Thyroid gland (tissue), 4 donors: Measurements from ENCODE around the gene PRR5. TPM values are rescaled to one million over a fixed set of nuclear protein-coding genes. Genes with fewer than 3 reads are reported as not detected.

Source experiments
- DNase-seq, 2 donors: peaks; one replicate each; pipeline ENCODE4 v3.0.0-alpha.2; 2019
- H3K27ac ChIP-seq, 3 donors: fragments of 200-600 bp; sonication (generic); 1 replicate in 2 of 3; 2 replicates in 1 of 3; pipeline ENCODE4 v1.5.1; 2016 to 2019; ENCODE audit warnings: mild to moderate bottlenecking in 1 of 3, moderate library complexity in 1 of 3
- H3K27me3 ChIP-seq: fragments of 200-600 bp; sonication (generic); one replicate; pipeline ENCODE4 v1.5.1; 2019
- H3K36me3 ChIP-seq, 2 donors: fragments of 200-600 bp; sonication (generic); one replicate each; pipeline ENCODE4 v1.5.1; 2016 to 2019
- H3K4me1 ChIP-seq, 2 donors: fragments of 200-600 bp; sonication (generic); one replicate each; pipeline ENCODE4 v1.5.1; 2017 to 2019
- H3K4me3 ChIP-seq, 3 donors: fragments of 200-600 bp; sonication (generic); replicated peaks in 1 of 3; 1 replicate in 2 of 3; 2 replicates in 1 of 3; pipeline ENCODE4 v1.5.1; 2016; ENCODE audit warnings: mild to moderate bottlenecking in 1 of 3
- H3K9me3 ChIP-seq: fragments of 200-600 bp; sonication (generic); one replicate; pipeline ENCODE4 v1.5.1; 2017
- POLR2A ChIP-seq, 2 donors: fragments of 450-650 bp; IDR thresholded peaks; one replicate each; pipeline ENCODE4 v1.6.1; 2017; ENCODE audit warnings: antibody characterized with exemption in 2 of 2, mild to moderate bottlenecking in 2 of 2, moderate library complexity in 1 of 2
- WGBS, 2 donors: methylation state at CpG; one replicate each; pipeline ENCODE4 v1.1.5; 2017; 5-methylcytosine and 5-hydroxymethylcytosine counted together
- intact Hi-C: fragments of 100-400 bp; cut with DNase I; formaldehyde crosslinking; loops from one replicate; pipeline ENCODE4 v1.15.1; 2023
- total RNA-seq, 4 donors: library from RNA; depleted of rRNA; stranded (reverse); fragments of >200 nt; gene quantifications; one replicate each; pipeline ENCODE4 v1.2.3, GENCODE V29; 2016
- TF ChIP-seq, protein P1 (sequence below), 6 experiments: fragments of 200-600 bp in 3 of 6; fragments of 450-650 bp in 3 of 6; sonication (generic) in 3 of 6; IDR thresholded peaks; one replicate each; pipeline ENCODE4 v1.5.1; 2016 to 2019; ENCODE audit warnings: antibody characterized with exemption in 6 of 6, mild to moderate bottlenecking in 2 of 6, inconsistent platforms in 1 of 6, moderate library complexity in 1 of 6

The PRR5 gene
- total RNA-seq, 4 donors from 2014 or later, result 17.3 to 31.8 (median 26.9) TPM

DNA sequence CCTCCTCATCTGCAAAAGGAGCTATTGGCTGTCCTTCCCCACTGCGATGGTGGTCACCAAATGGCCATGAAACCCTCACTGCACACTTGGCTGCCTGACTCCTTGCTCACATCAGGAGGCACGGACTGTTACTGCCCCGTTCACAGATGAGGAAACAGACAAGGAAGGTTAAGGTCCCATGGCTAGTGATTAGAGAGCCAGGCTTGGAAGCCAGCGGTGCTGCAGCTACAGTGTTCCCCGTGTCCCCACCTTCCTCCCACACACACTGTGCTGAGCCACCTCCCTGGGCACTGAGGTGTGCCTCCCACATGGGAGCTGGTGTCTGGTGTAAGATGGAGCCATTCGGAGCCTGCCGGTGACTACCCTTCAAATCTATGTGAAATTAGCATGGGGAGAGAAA lies 53.0 kb downstream of the PRR5 start:
- DNase-seq, result peak; percentile 69 to 78
- H3K4me1 ChIP-seq, result peaks cover 38 to 55% of the 10 kb centered on the region in 2 donors
- H3K27me3 ChIP-seq, result no peaks in the 10 kb centered on the region
- H3K4me3 ChIP-seq, result no peak overlapping the region
- intact Hi-C loops, result no loop called here
- H3K27ac ChIP-seq, result peak overlapping the region; percentile 70 to 90 (median 81)
- H3K9me3 ChIP-seq, result no peaks in the 10 kb centered on the region
- TF ChIP-seq POLR2A (IDR thresholded peaks at IDR 0.05), result no peak
- TF ChIP-seq, protein P1, sequence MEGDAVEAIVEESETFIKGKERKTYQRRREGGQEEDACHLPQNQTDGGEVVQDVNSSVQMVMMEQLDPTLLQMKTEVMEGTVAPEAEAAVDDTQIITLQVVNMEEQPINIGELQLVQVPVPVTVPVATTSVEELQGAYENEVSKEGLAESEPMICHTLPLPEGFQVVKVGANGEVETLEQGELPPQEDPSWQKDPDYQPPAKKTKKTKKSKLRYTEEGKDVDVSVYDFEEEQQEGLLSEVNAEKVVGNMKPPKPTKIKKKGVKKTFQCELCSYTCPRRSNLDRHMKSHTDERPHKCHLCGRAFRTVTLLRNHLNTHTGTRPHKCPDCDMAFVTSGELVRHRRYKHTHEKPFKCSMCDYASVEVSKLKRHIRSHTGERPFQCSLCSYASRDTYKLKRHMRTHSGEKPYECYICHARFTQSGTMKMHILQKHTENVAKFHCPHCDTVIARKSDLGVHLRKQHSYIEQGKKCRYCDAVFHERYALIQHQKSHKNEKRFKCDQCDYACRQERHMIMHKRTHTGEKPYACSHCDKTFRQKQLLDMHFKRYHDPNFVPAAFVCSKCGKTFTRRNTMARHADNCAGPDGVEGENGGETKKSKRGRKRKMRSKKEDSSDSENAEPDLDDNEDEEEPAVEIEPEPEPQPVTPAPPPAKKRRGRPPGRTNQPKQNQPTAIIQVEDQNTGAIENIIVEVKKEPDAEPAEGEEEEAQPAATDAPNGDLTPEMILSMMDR (IDR thresholded peaks at IDR 0.05), result no peak
- no peaks in the 10 kb centered on the region for H3K36me3 ChIP-seq
- WGBS, 2 donors, result 20 to 47% methylated on average over 6 to 7 of the region's 7 CpGs

DNA sequence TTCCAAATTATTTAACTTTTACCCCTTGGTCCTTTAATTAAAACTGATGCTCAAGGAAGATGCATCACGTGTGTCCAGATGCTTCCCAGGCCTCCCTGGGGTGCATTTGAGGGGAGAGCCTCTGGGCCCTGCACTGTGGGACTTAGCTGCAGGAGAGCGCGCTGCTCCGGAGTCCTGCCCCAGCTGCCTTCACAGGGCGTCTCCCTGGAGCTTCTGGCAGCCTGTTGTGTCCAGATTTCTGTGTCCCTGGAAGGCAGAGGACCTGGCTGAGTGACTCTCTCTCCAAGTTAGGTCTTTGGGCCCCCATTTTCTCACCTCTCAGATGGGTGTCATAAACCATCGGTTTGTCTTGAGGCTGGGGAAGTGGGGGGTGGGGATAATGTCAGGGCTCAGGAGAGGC lies 53.4 kb downstream of the PRR5 start:
- Histone ChIP-seq H3K4me3 (no peak overlapping the region), H3K9me3 (no peaks in the 10 kb centered on the region), H3K4me1 (peaks cover 38 to 55% of the 10 kb centered on the region in 2 donors), H3K27me3 (no peaks in the 10 kb centered on the region), H3K36me3 (no peaks in the 10 kb centered on the region), H3K27ac (peak overlapping the region; percentile 70 to 90 (median 81))
- 33 to 35% methylated on average over 6 of the region's 6 CpGs for WGBS, 2 donors
- TF ChIP-seq POLR2A (IDR thresholded peaks at IDR 0.05), result peak in 1 of 2 donors; percentile 1
- TF ChIP-seq, protein P1 (IDR thresholded peaks at IDR 0.05), result no peak
- DNase-seq, result peak; percentile 45 to 58
- intact Hi-C loops, result no loop called here

DNA sequence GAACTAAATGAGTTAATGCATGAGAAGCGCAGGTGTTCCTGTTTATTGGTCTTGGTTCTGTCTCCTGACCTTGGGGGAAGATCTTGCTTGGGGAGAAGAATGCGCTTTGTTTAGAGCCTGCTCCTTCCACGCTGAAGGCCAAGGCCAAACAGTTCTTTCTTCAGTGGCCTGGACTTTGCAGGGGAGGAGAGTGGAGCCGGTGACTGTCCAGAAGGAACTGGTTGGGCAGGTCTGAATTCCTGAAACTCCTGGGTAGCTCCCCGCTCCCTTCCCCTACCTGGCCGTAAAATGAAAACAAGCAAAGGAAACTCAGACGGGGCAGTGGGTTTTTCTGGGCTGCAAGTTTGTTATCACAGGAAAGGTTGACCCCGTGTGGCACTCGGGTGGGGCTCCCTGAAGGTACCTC lies 54.0 kb downstream of the PRR5 start:
- Histone ChIP-seq H3K4me1 (peaks cover 38 to 55% of the 10 kb centered on the region in 2 donors), H3K36me3 (no peaks in the 10 kb centered on the region), H3K27me3 (no peaks in the 10 kb centered on the region), H3K9me3 (no peaks in the 10 kb centered on the region), H3K4me3 (no peak overlapping the region), H3K27ac (peak overlapping the region; percentile 70 to 90 (median 81))
- TF ChIP-seq, protein P1 (IDR thresholded peaks at IDR 0.05), result no peak
- peak in 1 of 2 donors; percentile 14 for TF ChIP-seq POLR2A (IDR thresholded peaks at IDR 0.05)
- WGBS, 2 donors, result 16 to 36% methylated on average over 9 of the region's 9 CpGs
- DNase-seq, result peak; percentile 85 to 86
- intact Hi-C loops, result no loop called here

DNA sequence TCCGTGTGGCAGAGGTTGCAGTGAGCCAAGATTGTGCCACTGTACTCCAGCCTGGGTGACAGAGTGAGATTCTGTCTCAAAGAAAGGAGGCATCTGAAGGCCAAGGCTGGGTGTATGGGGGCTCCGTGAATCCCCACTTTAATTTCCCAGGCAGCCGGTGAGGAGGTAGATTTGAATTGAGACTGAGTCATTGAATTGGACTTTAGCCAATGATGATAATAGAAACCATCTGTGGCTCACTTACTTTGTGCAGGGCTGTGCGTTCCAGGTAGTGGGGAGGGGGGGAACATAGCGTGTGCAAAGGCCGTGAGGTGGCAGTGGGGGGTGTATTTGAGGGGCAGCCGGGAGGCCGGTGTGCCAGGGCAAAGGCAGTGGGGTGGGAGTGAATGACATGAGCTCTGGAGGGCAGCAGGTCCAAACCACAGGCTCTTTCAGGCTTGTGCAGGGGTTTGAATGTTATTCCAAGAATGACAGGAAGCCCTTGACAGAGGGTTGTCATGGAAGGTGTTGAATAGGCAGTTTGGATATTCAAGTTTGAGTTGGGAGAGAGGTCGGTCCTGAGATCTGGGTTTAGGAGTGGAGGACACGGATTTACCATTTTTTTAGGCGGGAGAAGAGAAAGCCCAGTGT lies 56.5 kb downstream of the PRR5 start:
- intact Hi-C loops, result no loop called here
- Histone ChIP-seq H3K4me1 (peaks cover 38 to 51% of the 10 kb centered on the region in 2 donors), H3K4me3 (no peak overlapping the region), H3K27ac (peak overlapping the region in 1 of 3 donors; percentile 33), H3K9me3 (no peaks in the 10 kb centered on the region), H3K36me3 (no peaks in the 10 kb centered on the region), H3K27me3 (no peaks in the 10 kb centered on the region)
- DNase-seq, result no peak
- WGBS, 2 donors, result 52 to 54% methylated on average over 11 of the region's 11 CpGs
- TF ChIP-seq, protein P1 (IDR thresholded peaks at IDR 0.05), result no peak
- no peak for TF ChIP-seq POLR2A (IDR thresholded peaks at IDR 0.05)

DNA sequence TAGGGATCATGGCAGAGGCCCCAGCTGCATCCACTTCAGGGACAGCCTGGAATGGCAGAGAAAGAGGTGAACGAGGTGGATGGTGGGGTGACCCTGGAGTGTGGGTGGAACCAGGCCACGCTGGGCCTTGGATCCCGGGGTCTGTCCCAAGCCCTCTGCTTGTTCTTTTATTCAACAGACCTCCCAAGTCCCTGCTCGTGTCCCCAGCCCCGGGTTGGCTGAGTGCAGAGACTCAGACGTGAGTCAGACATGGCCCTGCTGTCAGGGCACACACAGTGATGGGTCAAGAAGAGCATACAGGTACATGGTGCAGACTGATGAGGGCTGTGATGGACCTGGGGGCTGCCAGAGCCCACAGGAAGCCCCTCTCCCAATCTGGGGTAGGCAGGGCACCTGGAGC lies 57.0 kb downstream of the PRR5 start:
- H3K27ac ChIP-seq, result peak overlapping the region in 1 of 3 donors; percentile 33
- no peaks in the 10 kb centered on the region for H3K36me3 ChIP-seq
- intact Hi-C loops, result no loop called here
- H3K4me3 ChIP-seq, result no peak overlapping the region
- DNase-seq, result no peak
- H3K27me3 ChIP-seq, result no peaks in the 10 kb centered on the region
- WGBS, 2 donors, result 72 to 76% methylated on average over 6 of the region's 6 CpGs
- no peaks in the 10 kb centered on the region for H3K9me3 ChIP-seq
- no peak for TF ChIP-seq POLR2A (IDR thresholded peaks at IDR 0.05)
- TF ChIP-seq, protein P1 (IDR thresholded peaks at IDR 0.05), result no peak
- H3K4me1 ChIP-seq, result peaks cover 32 to 46% of the 10 kb centered on the region in 2 donors
